ENCODE measurements around the gene PPIL1.

PPIL1 gene

GRCh38 chr6:36833182-36833789, 41.3 kb downstream of the PPIL1 start:
- DNase-seq: no peak

GRCh38 chr6:36832313-36832712, 42.3 kb downstream of the PPIL1 start:
- DNase-seq: no peak

- DNase-seq: no peak
These were observed 44.0 kb downstream of the PPIL1 start for GRCh38 chr6:36830577-36830976.

GRCh38 chr6:36829919-36830544, 44.6 kb downstream of the PPIL1 start:
- DNase-seq: no peak

GRCh38 chr6:36827261-36828079, 47.1 kb downstream of the PPIL1 start:
- DNase-seq: no peak

- no peak for DNase-seq
These were observed 47.9 kb downstream of the PPIL1 start for GRCh38 chr6:36826520-36827227.

GRCh38 chr6:36825994-36826393, 48.6 kb downstream of the PPIL1 start:
- no peak for DNase-seq

- no peak for DNase-seq
These were observed 49.2 kb downstream of the PPIL1 start for GRCh38 chr6:36825452-36825851.

- no peak for DNase-seq
These were observed 50.4 kb downstream of the PPIL1 start for GRCh38 chr6:36824253-36824652.

GRCh38 chr6:36823421-36824096, 51.0 kb downstream of the PPIL1 start:
- no peak for DNase-seq

- no peak for DNase-seq
These were observed 51.9 kb downstream of the PPIL1 start for GRCh38 chr6:36822506-36823269.

GRCh38 chr6:36821581-36822335, 52.8 kb downstream of the PPIL1 start:
- DNase-seq: no peak

- no peak for DNase-seq
These were observed 53.7 kb downstream of the PPIL1 start for GRCh38 chr6:36820700-36821580.

- DNase-seq: no peak
These were observed 55.8 kb downstream of the PPIL1 start for GRCh38 chr6:36818756-36819155.

GRCh38 chr6:36817847-36818246, 56.8 kb downstream of the PPIL1 start:
- DNase-seq: no peak

- DNase-seq: no peak
These were observed 57.3 kb downstream of the PPIL1 start for GRCh38 chr6:36817176-36817817.

- DNase-seq: no peak
These were observed 58.5 kb downstream of the PPIL1 start for GRCh38 chr6:36815962-36816735.

GRCh38 chr6:36814249-36814648, 60.4 kb downstream of the PPIL1 start:
- DNase-seq: no peak

GRCh38 chr6:36813526-36813925, 61.1 kb downstream of the PPIL1 start:
- DNase-seq: no peak

Measured in activated CD8-positive, alpha-beta memory T cell treated with anti-CD3 and anti-CD28 coated beads, Interleukin-2, amount 50 U/mL, for 48 hours (primary cell).